Measurements from ENCODE around the gene PTGIR. TPM values are rescaled to one million over a fixed set of nuclear protein-coding genes. Genes with fewer than 3 reads are reported as not detected.

The PTGIR gene
- total and polyA plus RNA-seq, 4 experiments from 2014 or later = 0.11 to 1.9 (median 0.89) TPM

- peaks cover 8 to 22% (median 18%) of the 10 kb centered on the region in 4 donors for H3K4me1 Mint-ChIP-seq
- no peak for DNase-seq
- Histone ChIP-seq H3K36me3 (ENCODE audit: insufficient read depth, low read length) (no peaks in the 10 kb centered on the region), H3K27ac (ENCODE audit: low read depth, low read length) (no peak overlapping the region), H3K27me3 (ENCODE audit: insufficient read depth, low read length) (no peaks in the 10 kb centered on the region), H3K4me1 (ENCODE audit: insufficient read depth, low read length) (peaks cover 11% of the 10 kb centered on the region), H3K9me3 (ENCODE audit: control insufficient read depth in 1 of 2, low read length in 2 of 2) (no peaks in the 10 kb centered on the region), H3K4me3 (ENCODE audit: low read length in 2 of 2) (no peak overlapping the region)
- H3K36me3 Mint-ChIP-seq = no peaks in the 10 kb centered on the region
- peaks cover 0 to 2% (median 0%) of the 10 kb centered on the region in 8 donors for H3K9me3 Mint-ChIP-seq
- peak overlapping the region in 1 of 7 donors; percentile 13 for H3K27ac Mint-ChIP-seq
- no peak overlapping the region for H3K4me3 Mint-ChIP-seq
- CTCF ChIA-PET (ENCODE audit: partially characterized antibody) = no interaction called here
- intact Hi-C loops (cut with micrococcal nuclease) = no loop called here
- H3K27me3 Mint-ChIP-seq = peaks cover 0 to 2% of the 10 kb centered on the region in 2 donors
- POLR2A ChIA-PET (ENCODE audit: partially characterized antibody) = no interaction called here
Measured at GRCh38 chr19:46578450-46578849, 46.4 kb downstream of the PTGIR start.

DNA sequence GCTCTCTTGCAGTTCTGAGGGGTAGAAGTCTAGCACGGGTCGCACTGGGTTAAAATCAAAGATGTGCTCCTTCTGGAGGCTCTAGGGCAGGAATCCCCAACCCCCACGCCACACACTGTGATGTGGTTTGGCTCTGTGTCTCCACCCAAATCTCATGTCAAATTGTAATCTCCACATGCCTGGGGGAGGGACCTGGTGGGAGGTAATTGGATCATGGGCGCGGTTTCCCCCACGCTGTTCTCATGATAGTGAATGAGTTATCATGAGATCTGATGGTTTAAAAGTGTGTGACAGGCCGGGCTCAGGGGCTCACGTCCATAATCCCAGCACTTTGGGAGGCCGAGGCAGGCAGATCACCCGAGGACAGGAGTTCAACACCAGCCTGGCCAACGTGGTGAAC is 50.4 kb downstream of the PTGIR start:
- no peaks in the 10 kb centered on the region for H3K9me3 ChIP-seq (ENCODE audit: control insufficient read depth in 1 of 2, low read length in 2 of 2)
- H3K9me3 Mint-ChIP-seq = no peaks in the 10 kb centered on the region
- H3K27ac Mint-ChIP-seq = peak overlapping the region; percentile 7 to 71 (median 35)
- intact Hi-C loops (cut with micrococcal nuclease) = no loop called here
- peaks cover 11% of the 10 kb centered on the region for H3K4me1 ChIP-seq (ENCODE audit: insufficient read depth, low read length)
- no peak overlapping the region for H3K4me3 ChIP-seq (ENCODE audit: low read length in 2 of 2)
- peak overlapping the region in 7 of 8 donors; percentile 4 to 74 (median 64) for H3K4me3 Mint-ChIP-seq
- CTCF ChIA-PET (ENCODE audit: partially characterized antibody) = no interaction called here
- DNase-seq = peak; percentile 35 to 67 (median 44)
- H3K36me3 Mint-ChIP-seq = no peaks in the 10 kb centered on the region
- no peaks in the 10 kb centered on the region for H3K27me3 ChIP-seq (ENCODE audit: insufficient read depth, low read length)
- peaks cover 8 to 25% (median 19%) of the 10 kb centered on the region in 4 donors for H3K4me1 Mint-ChIP-seq
- peaks cover 2 to 4% of the 10 kb centered on the region in 2 donors for H3K27me3 Mint-ChIP-seq
- H3K36me3 ChIP-seq (ENCODE audit: insufficient read depth, low read length) = no peaks in the 10 kb centered on the region
- POLR2A ChIA-PET (ENCODE audit: partially characterized antibody) = no interaction called here
- H3K27ac ChIP-seq (ENCODE audit: low read depth, low read length) = no peak overlapping the region

DNA sequence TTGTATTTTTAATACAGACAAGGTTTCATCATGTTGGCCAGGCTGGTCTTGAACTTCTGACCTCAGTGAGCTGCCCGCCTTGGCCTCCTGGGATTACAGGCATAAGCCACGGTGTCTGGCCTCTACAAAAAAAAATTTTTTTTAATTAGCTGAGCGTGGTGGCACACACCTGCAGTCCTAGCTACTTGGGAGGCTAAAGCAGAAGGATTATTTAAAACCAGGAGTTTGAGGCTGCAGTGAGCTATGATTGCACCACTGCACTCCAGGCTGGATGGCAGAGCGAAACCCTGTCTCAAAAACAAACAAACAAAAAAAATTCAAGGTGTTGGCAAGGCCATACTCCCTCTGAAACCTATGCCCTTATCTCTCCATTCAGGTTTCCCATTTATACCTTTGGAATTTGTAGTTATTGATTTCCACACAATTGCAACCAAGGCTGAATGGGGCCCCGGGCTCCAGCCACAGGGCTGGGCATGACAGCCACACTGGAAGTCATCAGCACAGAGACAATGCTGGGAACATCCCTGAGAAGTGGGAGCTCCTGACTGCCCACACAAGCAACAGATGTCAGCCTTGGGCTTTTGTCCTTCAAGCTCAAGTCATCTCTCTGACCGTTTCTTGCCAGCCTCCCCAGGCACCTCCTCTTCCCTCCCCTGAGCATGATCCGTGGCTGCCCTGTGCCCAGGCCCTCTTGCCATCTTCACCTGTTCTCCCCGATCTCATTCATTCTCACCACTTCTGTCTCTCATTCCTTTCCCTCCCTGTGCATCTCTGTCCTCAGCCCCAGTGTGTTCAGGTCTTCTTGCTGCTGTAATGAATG is 51.0 kb downstream of the PTGIR start:
- CTCF ChIA-PET (ENCODE audit: partially characterized antibody) = no interaction called here
- no peak overlapping the region for H3K27ac ChIP-seq (ENCODE audit: low read depth, low read length)
- Mint-ChIP-seq H3K4me1 (peaks cover 8 to 20% (median 17%) of the 10 kb centered on the region in 4 donors), H3K27me3 (peaks cover 2 to 4% of the 10 kb centered on the region in 2 donors), H3K36me3 (no peaks in the 10 kb centered on the region), H3K4me3 (peak overlapping the region in 7 of 8 donors; percentile 4 to 74 (median 64)), H3K27ac (peak overlapping the region in 4 of 7 donors; percentile 17 to 71 (median 38)), H3K9me3 (no peaks in the 10 kb centered on the region)
- H3K4me3 ChIP-seq (ENCODE audit: low read length in 2 of 2) = no peak overlapping the region
- no peaks in the 10 kb centered on the region for H3K36me3 ChIP-seq (ENCODE audit: insufficient read depth, low read length)
- no peaks in the 10 kb centered on the region for H3K9me3 ChIP-seq (ENCODE audit: control insufficient read depth in 1 of 2, low read length in 2 of 2)
- H3K4me1 ChIP-seq (ENCODE audit: insufficient read depth, low read length) = peaks cover 11% of the 10 kb centered on the region
- DNase-seq = no peak
- intact Hi-C loops (cut with micrococcal nuclease) = no loop called here
- POLR2A ChIA-PET (ENCODE audit: partially characterized antibody) = interaction anchor here (0.8 kb wide), 1 partner anchor 38 kb away, joined by 3 read pairs; no protein-coding TSS in a partner anchor
- H3K27me3 ChIP-seq (ENCODE audit: insufficient read depth, low read length) = no peaks in the 10 kb centered on the region

- H3K36me3 ChIP-seq (ENCODE audit: insufficient read depth, low read length) = no peaks in the 10 kb centered on the region
- ChIA-PET CTCF (ENCODE audit: partially characterized antibody) (no interaction called here), POLR2A (ENCODE audit: partially characterized antibody) (interaction anchor here (0.9 kb wide), 1 partner anchor 40 kb away, joined by 3 read pairs; no protein-coding TSS in a partner anchor)
- Mint-ChIP-seq H3K27me3 (peaks cover 2 to 4% of the 10 kb centered on the region in 2 donors), H3K4me1 (peaks cover 7 to 17% (median 17%) of the 10 kb centered on the region in 4 donors), H3K4me3 (no peak overlapping the region), H3K9me3 (no peaks in the 10 kb centered on the region), H3K36me3 (no peaks in the 10 kb centered on the region), H3K27ac (no peak overlapping the region)
- H3K27ac ChIP-seq (ENCODE audit: low read depth, low read length) = no peak overlapping the region
- H3K4me3 ChIP-seq (ENCODE audit: low read length in 2 of 2) = no peak overlapping the region
- H3K9me3 ChIP-seq (ENCODE audit: control insufficient read depth in 1 of 2, low read length in 2 of 2) = no peaks in the 10 kb centered on the region
- H3K4me1 ChIP-seq (ENCODE audit: insufficient read depth, low read length) = peaks cover 11% of the 10 kb centered on the region
- no peak for DNase-seq
- intact Hi-C loops (cut with micrococcal nuclease) = no loop called here
- no peaks in the 10 kb centered on the region for H3K27me3 ChIP-seq (ENCODE audit: insufficient read depth, low read length)
Measured at GRCh38 chr19:46571495-46571894, 53.4 kb downstream of the PTGIR start.

Other genes with a start within 250 kb of the PTGIR start
- not detected for gene CCDC8, start 211.5 kb downstream of the PTGIR start, total RNA-seq
- gene CCDC8, start 211.5 kb downstream of the PTGIR start, polyA plus RNA-seq = not detected
- gene PNMA8C, start 196.2 kb downstream of the PTGIR start, total RNA-seq = not detected
- not detected for gene PNMA8C, start 196.2 kb downstream of the PTGIR start, polyA plus RNA-seq
- gene PNMA8A, start 153.5 kb downstream of the PTGIR start, total RNA-seq = under 1 TPM in 1 of 2 experiments, not detected in 1; 0.26 TPM
- gene PNMA8A, start 153.5 kb downstream of the PTGIR start, polyA plus RNA-seq = under 1 TPM in 1 of 2 donors, not detected in 1; 0.13 TPM
- 1 to 10 TPM; 1.2 TPM for gene PNMA8B, start 129.2 kb downstream of the PTGIR start, total RNA-seq
- gene PNMA8B, start 129.2 kb downstream of the PTGIR start, polyA plus RNA-seq = under 1 TPM; 0.24 to 0.34 TPM
- gene CALM3, start 23.8 kb downstream of the PTGIR start, total RNA-seq = 100 to 1,000 TPM; 206 to 212 TPM
- gene CALM3, start 23.8 kb downstream of the PTGIR start, polyA plus RNA-seq = 100 to 1,000 TPM; 169 to 176 TPM
- gene GNG8, start 11.1 kb upstream of the PTGIR start, total RNA-seq = not detected
- gene GNG8, start 11.1 kb upstream of the PTGIR start, polyA plus RNA-seq = not detected
- not detected for gene DACT3, start 36.1 kb upstream of the PTGIR start, total RNA-seq
- not detected for gene DACT3, start 36.1 kb upstream of the PTGIR start, polyA plus RNA-seq
- 100 to 1,000 TPM; 115 to 122 TPM for gene PRKD2, start 92.0 kb upstream of the PTGIR start, total RNA-seq
- 10 to 100 TPM; 27.6 to 88.9 TPM for gene PRKD2, start 92.0 kb upstream of the PTGIR start, polyA plus RNA-seq
- 10 to 100 TPM; 24.4 to 28.9 TPM for gene FKRP, start 121.0 kb upstream of the PTGIR start, total RNA-seq
- gene FKRP, start 121.0 kb upstream of the PTGIR start, polyA plus RNA-seq = 1 to 10 TPM; 3.0 to 5.7 TPM
- gene STRN4, start 121.4 kb upstream of the PTGIR start, total RNA-seq = 10 to 100 TPM; 81.2 to 88.8 TPM
- gene STRN4, start 121.4 kb upstream of the PTGIR start, polyA plus RNA-seq = 10 to 100 TPM; 13.9 to 23.0 TPM
- gene SLC1A5, start 163.5 kb upstream of the PTGIR start, total RNA-seq = 10 to 100 TPM; 20.3 TPM
- 10 to 100 TPM in 1 of 2 donors, 1 to 10 TPM in 1; 7.2 to 22.1 TPM for gene SLC1A5, start 163.5 kb upstream of the PTGIR start, polyA plus RNA-seq
- gene AP2S1, start 225.8 kb upstream of the PTGIR start, total RNA-seq = 10 to 100 TPM; 40.7 to 42.1 TPM
- 10 to 100 TPM; 62.4 to 67.6 TPM for gene AP2S1, start 225.8 kb upstream of the PTGIR start, polyA plus RNA-seq
- 10 to 100 TPM; 47.5 to 49.0 TPM for gene ARHGAP35, start 235.9 kb upstream of the PTGIR start, total RNA-seq
- 10 to 100 TPM in 1 of 2 donors, 1 to 10 TPM in 1; 1.1 to 10.6 TPM for gene ARHGAP35, start 235.9 kb upstream of the PTGIR start, polyA plus RNA-seq